Measurements from ENCODE around the gene PSMA7. TPM values are rescaled to one million over a fixed set of nuclear protein-coding genes. Genes with fewer than 3 reads are reported as not detected.
"Not testable (repeated sequence)": the region's sequence is repeated elsewhere in the genome, so short reads cannot be mapped to it uniquely, and the experiment has no call there.

Gene PSMA7
- total RNA-seq, 1 donor: 215 TPM

GRCh38 chr20:62117362-62117646 is 25.9 kb downstream of the PSMA7 start:
- Histone ChIP-seq H3K79me2 (ENCODE audit: insufficient read depth, low read length) (no peaks in the 10 kb centered on the region), H3K4me1 (ENCODE audit: insufficient read depth, low read length) (peaks cover 3% of the 10 kb centered on the region), H2AFZ (ENCODE audit: low read length) (no peak overlapping the region), H3K27ac (ENCODE audit: low read depth, low read length) (no peak overlapping the region), H3K4me2 (ENCODE audit: insufficient read depth, low read length) (no peak overlapping the region), H3K27me3 (ENCODE audit: insufficient read depth, low read length) (peaks cover 39% of the 10 kb centered on the region), H4K20me1 (ENCODE audit: insufficient read depth, low read length) (no peaks in the 10 kb centered on the region), H3K36me3 (ENCODE audit: insufficient read depth, low read length) (no peaks in the 10 kb centered on the region), H3K4me3 (ENCODE audit: insufficient read depth, low read length) (no peak overlapping the region), H3K9me3 (ENCODE audit: low read depth, low read length) (peaks cover 3% of the 10 kb centered on the region)
- no peak for TF ChIP-seq CTCF (IDR thresholded peaks at IDR 0.05; ENCODE audit: extremely low read depth, low read depth, low read length)
- DNase-seq (ENCODE audit: insufficient read length, low spot score, missing footprints): peak; percentile 49

- no peak overlapping the region for H2AFZ ChIP-seq (ENCODE audit: low read length)
- DNase-seq (ENCODE audit: insufficient read length, low spot score, missing footprints): peak; percentile 44
- peaks cover 39% of the 10 kb centered on the region for H3K27me3 ChIP-seq (ENCODE audit: insufficient read depth, low read length)
- H3K4me2 ChIP-seq (ENCODE audit: insufficient read depth, low read length): no peak overlapping the region
- no peaks in the 10 kb centered on the region for H4K20me1 ChIP-seq (ENCODE audit: insufficient read depth, low read length)
- no peak for TF ChIP-seq CTCF (IDR thresholded peaks at IDR 0.05; ENCODE audit: extremely low read depth, low read depth, low read length)
- peaks cover 3% of the 10 kb centered on the region for H3K4me1 ChIP-seq (ENCODE audit: insufficient read depth, low read length)
- H3K27ac ChIP-seq (ENCODE audit: low read depth, low read length): no peak overlapping the region
- no peak overlapping the region for H3K4me3 ChIP-seq (ENCODE audit: insufficient read depth, low read length)
- H3K36me3 ChIP-seq (ENCODE audit: insufficient read depth, low read length): no peaks in the 10 kb centered on the region
- no peaks in the 10 kb centered on the region for H3K79me2 ChIP-seq (ENCODE audit: insufficient read depth, low read length)
- H3K9me3 ChIP-seq (ENCODE audit: low read depth, low read length): peaks cover 3% of the 10 kb centered on the region
These were observed 26.4 kb downstream of the PSMA7 start for GRCh38 chr20:62116558-62117361.

DNA sequence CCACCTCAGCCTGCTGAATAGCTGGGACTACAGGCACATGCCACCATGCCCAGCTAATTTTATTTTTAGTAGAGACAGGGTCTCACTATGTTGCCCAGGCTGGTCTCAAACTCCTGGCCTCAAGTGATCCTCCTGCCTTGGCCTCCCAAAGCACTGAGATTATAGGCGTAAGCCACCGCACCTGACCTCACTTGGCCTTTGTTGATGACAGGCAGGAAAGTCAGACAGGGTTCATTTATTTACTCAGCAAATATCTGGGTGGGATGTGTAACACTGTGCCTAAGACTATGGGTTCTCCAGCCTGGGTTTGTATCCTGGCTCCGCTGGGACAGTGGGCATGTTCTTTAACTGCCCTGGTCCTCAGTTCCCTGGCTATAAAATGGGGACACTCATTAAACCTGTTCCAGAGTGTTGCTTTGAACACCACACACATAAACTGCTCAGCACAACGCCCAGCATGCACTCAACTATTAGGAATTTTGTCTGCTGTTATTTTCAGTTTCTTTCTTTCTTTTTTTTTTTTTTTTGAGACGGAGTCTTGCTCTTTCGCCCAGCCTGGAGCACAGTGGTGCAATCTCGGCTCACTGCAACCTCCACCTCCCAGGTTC is 27.3 kb downstream of the PSMA7 start:
- peaks cover 39% of the 10 kb centered on the region for H3K27me3 ChIP-seq (ENCODE audit: insufficient read depth, low read length)
- H3K9me3 ChIP-seq (ENCODE audit: low read depth, low read length); H3K36me3 ChIP-seq (ENCODE audit: insufficient read depth, low read length); H3K4me3 ChIP-seq (ENCODE audit: insufficient read depth, low read length); H3K4me2 ChIP-seq (ENCODE audit: insufficient read depth, low read length); H3K4me1 ChIP-seq (ENCODE audit: insufficient read depth, low read length); H3K27ac ChIP-seq (ENCODE audit: low read depth, low read length); H2AFZ ChIP-seq (ENCODE audit: low read length); H3K79me2 ChIP-seq (ENCODE audit: insufficient read depth, low read length); H4K20me1 ChIP-seq (ENCODE audit: insufficient read depth, low read length): not testable (repeated sequence)
- DNase-seq (ENCODE audit: insufficient read length, low spot score, missing footprints): peak; percentile 73

DNA sequence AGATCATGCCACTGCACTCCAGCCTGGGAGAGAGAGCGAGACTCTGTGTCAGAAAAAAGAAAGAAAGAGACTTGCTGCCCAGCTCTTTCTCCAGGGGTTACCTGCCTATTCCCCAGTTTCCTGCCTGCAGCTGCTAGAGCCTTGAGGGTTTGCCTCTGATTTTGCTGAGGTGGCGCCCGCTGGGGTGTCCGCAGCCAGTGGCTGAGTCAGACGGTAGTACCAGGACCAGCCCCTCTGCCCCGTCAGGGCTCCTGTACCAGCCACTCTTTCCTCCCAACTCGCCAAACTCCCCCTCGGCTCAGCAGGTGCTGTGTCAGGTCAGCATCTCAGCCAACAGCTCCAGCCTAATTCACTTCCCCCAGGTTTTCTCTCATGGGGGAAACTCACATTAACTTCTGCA is 28.3 kb downstream of the PSMA7 start:
- Histone ChIP-seq H3K4me3 (ENCODE audit: insufficient read depth, low read length) (no peak overlapping the region), H3K27ac (ENCODE audit: low read depth, low read length) (no peak overlapping the region), H3K79me2 (ENCODE audit: insufficient read depth, low read length) (no peaks in the 10 kb centered on the region), H2AFZ (ENCODE audit: low read length) (no peak overlapping the region), H3K9me3 (ENCODE audit: low read depth, low read length) (peaks cover 3% of the 10 kb centered on the region), H4K20me1 (ENCODE audit: insufficient read depth, low read length) (no peaks in the 10 kb centered on the region), H3K4me2 (ENCODE audit: insufficient read depth, low read length) (no peak overlapping the region), H3K27me3 (ENCODE audit: insufficient read depth, low read length) (peaks cover 39% of the 10 kb centered on the region), H3K4me1 (ENCODE audit: insufficient read depth, low read length) (no peaks in the 10 kb centered on the region), H3K36me3 (ENCODE audit: insufficient read depth, low read length) (no peaks in the 10 kb centered on the region)
- TF ChIP-seq CTCF (IDR thresholded peaks at IDR 0.05; ENCODE audit: extremely low read depth, low read depth, low read length): no peak
- no peak for DNase-seq (ENCODE audit: insufficient read length, low spot score, missing footprints)

Data from osteoblast (primary cell).